ENCODE measurements around the gene MRPL36.

MRPL36 gene

GRCh38 chr5:1840071-1840547 lies 40.5 kb upstream of the MRPL36 start:
- no peak overlapping the region for H3K4me3 ChIP-seq (ENCODE audit: insufficient read depth, low read depth, low read length)
- no peaks in the 10 kb centered on the region for H3K36me3 ChIP-seq (ENCODE audit: control insufficient read depth, insufficient read depth, low read length)
- no peak overlapping the region for H3K27ac ChIP-seq (ENCODE audit: insufficient read depth, low read depth, low read length, poor library complexity, severe bottlenecking)
- H3K9me3 ChIP-seq (ENCODE audit: control insufficient read depth, low read length): no peaks in the 10 kb centered on the region
- H3K27me3 ChIP-seq (ENCODE audit: control insufficient read depth, insufficient read depth, low read length, poor library complexity, severe bottlenecking): no peaks in the 10 kb centered on the region
- peaks cover 10% of the 10 kb centered on the region for H3K4me1 ChIP-seq (ENCODE audit: control insufficient read depth, insufficient read depth, low read length)
- 91 to 92% methylated on average over 20 of the region's 20 CpGs for WGBS, 2 experiments

DNA sequence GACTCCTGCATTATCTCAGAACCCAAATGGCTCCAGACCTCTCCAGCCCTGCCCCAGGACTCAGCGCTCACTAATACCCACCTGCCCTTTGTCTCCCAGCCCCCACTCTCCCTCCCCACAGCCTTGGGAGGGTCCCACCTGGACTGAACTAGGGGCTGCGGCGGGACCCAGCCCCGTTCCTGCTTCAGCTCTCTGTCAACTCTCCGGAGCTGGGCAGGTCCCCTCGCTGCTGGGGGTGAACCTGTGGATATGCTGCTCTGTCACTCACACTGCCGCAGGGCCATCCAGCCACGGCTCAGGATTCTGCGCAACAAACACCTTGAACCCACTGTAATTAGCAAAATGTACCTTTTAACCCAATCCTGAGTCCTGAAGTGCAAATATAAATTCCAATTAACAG lies 38.4 kb upstream of the MRPL36 start:
- Histone ChIP-seq H3K36me3 (ENCODE audit: control insufficient read depth, insufficient read depth, low read length) (no peaks in the 10 kb centered on the region), H3K4me3 (ENCODE audit: insufficient read depth, low read depth, low read length) (no peak overlapping the region), H3K9me3 (ENCODE audit: control insufficient read depth, low read length) (no peaks in the 10 kb centered on the region), H3K27me3 (ENCODE audit: control insufficient read depth, insufficient read depth, low read length, poor library complexity, severe bottlenecking) (no peaks in the 10 kb centered on the region), H3K4me1 (ENCODE audit: control insufficient read depth, insufficient read depth, low read length) (peaks cover 24% of the 10 kb centered on the region), H3K27ac (ENCODE audit: insufficient read depth, low read depth, low read length, poor library complexity, severe bottlenecking) (no peak overlapping the region)
- WGBS, 2 experiments: 83% methylated on average over 9 of the region's 9 CpGs

GRCh38 chr5:1836891-1837880 lies 37.5 kb upstream of the MRPL36 start:
- H3K27me3 ChIP-seq (ENCODE audit: control insufficient read depth, insufficient read depth, low read length, poor library complexity, severe bottlenecking): no peaks in the 10 kb centered on the region
- H3K9me3 ChIP-seq (ENCODE audit: control insufficient read depth, low read length): no peaks in the 10 kb centered on the region
- H3K27ac ChIP-seq (ENCODE audit: insufficient read depth, low read depth, low read length, poor library complexity, severe bottlenecking): no peak overlapping the region
- no peaks in the 10 kb centered on the region for H3K36me3 ChIP-seq (ENCODE audit: control insufficient read depth, insufficient read depth, low read length)
- WGBS, 2 experiments: 87 to 88% methylated on average over 32 of the region's 32 CpGs
- peaks cover 28% of the 10 kb centered on the region for H3K4me1 ChIP-seq (ENCODE audit: control insufficient read depth, insufficient read depth, low read length)
- no peak overlapping the region for H3K4me3 ChIP-seq (ENCODE audit: insufficient read depth, low read depth, low read length)

DNA sequence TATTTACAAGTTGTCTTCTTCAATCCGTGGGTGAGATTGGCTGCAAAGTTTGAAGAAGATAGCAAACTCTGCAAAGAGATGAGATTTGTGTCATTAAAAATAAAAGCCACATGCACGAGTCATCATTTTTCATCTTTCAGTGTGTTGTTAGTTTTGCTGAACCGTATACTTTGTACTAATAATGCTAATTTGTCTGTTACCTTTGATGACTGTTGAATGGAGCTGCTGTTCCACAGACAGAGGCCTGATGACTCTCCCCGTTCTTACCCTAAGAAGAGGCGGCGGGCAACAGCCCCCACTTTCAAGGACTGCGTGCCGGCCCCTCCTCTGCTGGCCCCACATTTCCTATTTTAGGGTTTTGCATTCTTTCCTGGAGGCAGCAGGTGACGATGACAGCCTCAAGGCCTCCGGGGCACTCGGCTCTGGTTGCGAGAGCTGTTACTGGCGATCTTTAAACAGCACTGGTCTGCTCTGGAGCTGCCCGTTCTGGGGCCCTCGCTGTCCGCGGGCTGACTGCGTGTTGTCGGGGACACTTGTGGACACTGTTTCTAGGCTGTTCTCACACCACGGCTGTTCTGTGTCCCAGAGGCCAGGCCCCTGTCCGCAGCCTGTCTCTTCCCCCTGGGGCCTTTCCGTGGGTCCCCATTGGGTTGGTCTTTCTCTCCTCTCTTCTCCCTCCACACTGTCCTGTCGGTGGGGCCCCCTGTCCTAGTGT lies 36.7 kb upstream of the MRPL36 start:
- H3K4me1 ChIP-seq (ENCODE audit: control insufficient read depth, insufficient read depth, low read length): peaks cover 34% of the 10 kb centered on the region
- H3K4me3 ChIP-seq (ENCODE audit: insufficient read depth, low read depth, low read length): no peak overlapping the region
- no peaks in the 10 kb centered on the region for H3K27me3 ChIP-seq (ENCODE audit: control insufficient read depth, insufficient read depth, low read length, poor library complexity, severe bottlenecking)
- H3K9me3 ChIP-seq (ENCODE audit: control insufficient read depth, low read length): no peaks in the 10 kb centered on the region
- H3K27ac ChIP-seq (ENCODE audit: insufficient read depth, low read depth, low read length, poor library complexity, severe bottlenecking): no peak overlapping the region
- no peaks in the 10 kb centered on the region for H3K36me3 ChIP-seq (ENCODE audit: control insufficient read depth, insufficient read depth, low read length)
- 83 to 86% methylated on average over 22 to 23 of the region's 23 CpGs for WGBS, 2 experiments

DNA sequence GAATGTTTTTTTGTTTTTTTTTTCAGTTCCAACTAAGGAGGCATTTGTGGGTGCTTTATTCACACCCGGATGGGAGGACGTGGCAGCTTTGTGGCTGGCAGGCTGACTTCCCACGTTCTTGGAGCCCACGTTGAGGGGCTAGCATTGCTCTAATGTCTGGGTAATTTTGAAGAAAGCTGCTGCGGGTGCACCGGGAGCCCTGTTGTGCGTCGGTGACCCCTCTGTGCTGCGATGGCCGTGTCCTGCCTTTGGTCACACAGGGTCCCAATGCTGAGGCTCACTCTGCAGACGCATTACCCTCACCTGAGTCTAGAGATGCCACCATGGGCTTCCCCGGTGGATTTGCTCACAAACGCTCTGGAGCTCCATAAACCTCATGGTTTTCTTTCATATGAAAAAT lies 35.8 kb upstream of the MRPL36 start:
- no peaks in the 10 kb centered on the region for H3K36me3 ChIP-seq (ENCODE audit: control insufficient read depth, insufficient read depth, low read length)
- 90 to 92% methylated on average over 13 of the region's 13 CpGs for WGBS, 2 experiments
- H3K27me3 ChIP-seq (ENCODE audit: control insufficient read depth, insufficient read depth, low read length, poor library complexity, severe bottlenecking): no peaks in the 10 kb centered on the region
- H3K4me1 ChIP-seq (ENCODE audit: control insufficient read depth, insufficient read depth, low read length): peaks cover 32% of the 10 kb centered on the region
- no peaks in the 10 kb centered on the region for H3K9me3 ChIP-seq (ENCODE audit: control insufficient read depth, low read length)
- no peak overlapping the region for H3K27ac ChIP-seq (ENCODE audit: insufficient read depth, low read depth, low read length, poor library complexity, severe bottlenecking)
- H3K4me3 ChIP-seq (ENCODE audit: insufficient read depth, low read depth, low read length): no peak overlapping the region

DNA sequence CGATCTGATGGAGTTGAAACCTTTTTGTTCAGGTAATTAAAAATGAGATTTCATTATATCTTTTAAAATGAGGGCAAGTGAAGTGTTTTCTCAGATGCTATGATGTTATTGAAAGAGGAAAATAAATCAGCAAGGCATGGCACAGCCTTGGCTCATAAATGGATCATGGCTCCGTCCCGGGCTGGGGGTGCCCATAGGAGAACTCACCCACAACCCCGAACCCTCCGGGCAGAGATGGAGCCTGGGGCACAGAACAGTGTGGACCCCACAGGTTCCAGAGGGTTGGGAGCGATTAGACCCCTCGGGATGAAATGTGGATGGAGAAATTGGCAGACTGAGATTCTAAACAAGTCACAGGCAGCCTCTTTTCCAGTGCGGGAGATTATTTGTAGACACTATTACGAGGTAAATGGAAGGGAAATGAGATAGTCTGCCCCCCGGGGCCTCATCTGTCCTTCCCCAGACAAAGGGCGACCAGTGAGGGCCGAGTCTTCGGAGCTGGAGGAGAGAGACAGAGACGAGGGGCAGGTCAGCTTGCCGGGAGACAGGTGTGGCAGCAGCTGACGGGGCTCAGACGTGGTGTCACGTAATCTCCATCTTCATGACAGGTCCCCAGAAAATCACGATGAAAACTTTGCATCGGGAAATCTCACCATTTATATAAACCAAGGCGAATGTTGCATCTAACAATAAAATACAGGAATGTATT lies 35.2 kb upstream of the MRPL36 start:
- 62% methylated on average over 21 of the region's 21 CpGs for WGBS, 2 experiments
- H3K9me3 ChIP-seq (ENCODE audit: control insufficient read depth, low read length): no peaks in the 10 kb centered on the region
- H3K27ac ChIP-seq (ENCODE audit: insufficient read depth, low read depth, low read length, poor library complexity, severe bottlenecking): no peak overlapping the region

DNA sequence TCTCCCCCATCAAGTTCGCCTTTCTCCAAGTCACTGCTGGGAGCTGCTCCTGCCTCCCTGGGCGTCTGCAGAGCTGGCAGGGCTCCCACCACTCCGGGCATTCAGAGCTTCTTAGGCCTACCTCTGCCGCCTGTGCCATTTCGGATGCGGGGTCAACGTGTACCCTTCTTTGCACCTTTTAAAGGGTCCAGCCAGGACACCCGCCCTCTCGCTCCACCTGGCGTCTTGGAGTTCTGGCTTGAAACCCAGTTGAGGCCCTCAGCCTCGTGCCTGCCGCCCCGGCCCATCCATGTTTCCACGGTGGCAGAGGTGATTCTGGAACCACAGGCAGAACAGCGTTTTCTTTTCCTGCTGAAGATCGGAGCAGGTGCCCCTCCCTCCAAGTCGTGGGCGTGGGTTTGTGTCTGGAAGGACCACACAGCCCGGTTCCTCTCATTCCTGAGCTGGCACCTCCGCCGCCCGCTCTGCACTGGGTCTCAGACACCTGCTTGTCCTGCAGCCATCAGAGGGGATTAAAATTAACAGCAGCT lies 34.5 kb upstream of the MRPL36 start:
- Histone ChIP-seq H3K4me1 (ENCODE audit: control insufficient read depth, insufficient read depth, low read length) (peaks cover 32% of the 10 kb centered on the region), H3K36me3 (ENCODE audit: control insufficient read depth, insufficient read depth, low read length) (no peaks in the 10 kb centered on the region), H3K9me3 (ENCODE audit: control insufficient read depth, low read length) (no peaks in the 10 kb centered on the region), H3K27me3 (ENCODE audit: control insufficient read depth, insufficient read depth, low read length, poor library complexity, severe bottlenecking) (no peaks in the 10 kb centered on the region), H3K4me3 (ENCODE audit: insufficient read depth, low read depth, low read length) (no peak overlapping the region), H3K27ac (ENCODE audit: insufficient read depth, low read depth, low read length, poor library complexity, severe bottlenecking) (no peak overlapping the region)
- WGBS, 2 experiments: 81 to 83% methylated on average over 22 of the region's 22 CpGs

More for the DNA sequence above, 35.2 kb upstream of the MRPL36 start:
- H3K4me1 ChIP-seq (ENCODE audit: control insufficient read depth, insufficient read depth, low read length): peaks cover 32% of the 10 kb centered on the region
- no peaks in the 10 kb centered on the region for H3K36me3 ChIP-seq (ENCODE audit: control insufficient read depth, insufficient read depth, low read length)
- no peaks in the 10 kb centered on the region for H3K27me3 ChIP-seq (ENCODE audit: control insufficient read depth, insufficient read depth, low read length, poor library complexity, severe bottlenecking)
- H3K4me3 ChIP-seq (ENCODE audit: insufficient read depth, low read depth, low read length): no peak overlapping the region

GRCh38 chr5:1833264-1834021 lies 33.8 kb upstream of the MRPL36 start:
- H3K4me3 ChIP-seq (ENCODE audit: insufficient read depth, low read depth, low read length): no peak overlapping the region

DNA sequence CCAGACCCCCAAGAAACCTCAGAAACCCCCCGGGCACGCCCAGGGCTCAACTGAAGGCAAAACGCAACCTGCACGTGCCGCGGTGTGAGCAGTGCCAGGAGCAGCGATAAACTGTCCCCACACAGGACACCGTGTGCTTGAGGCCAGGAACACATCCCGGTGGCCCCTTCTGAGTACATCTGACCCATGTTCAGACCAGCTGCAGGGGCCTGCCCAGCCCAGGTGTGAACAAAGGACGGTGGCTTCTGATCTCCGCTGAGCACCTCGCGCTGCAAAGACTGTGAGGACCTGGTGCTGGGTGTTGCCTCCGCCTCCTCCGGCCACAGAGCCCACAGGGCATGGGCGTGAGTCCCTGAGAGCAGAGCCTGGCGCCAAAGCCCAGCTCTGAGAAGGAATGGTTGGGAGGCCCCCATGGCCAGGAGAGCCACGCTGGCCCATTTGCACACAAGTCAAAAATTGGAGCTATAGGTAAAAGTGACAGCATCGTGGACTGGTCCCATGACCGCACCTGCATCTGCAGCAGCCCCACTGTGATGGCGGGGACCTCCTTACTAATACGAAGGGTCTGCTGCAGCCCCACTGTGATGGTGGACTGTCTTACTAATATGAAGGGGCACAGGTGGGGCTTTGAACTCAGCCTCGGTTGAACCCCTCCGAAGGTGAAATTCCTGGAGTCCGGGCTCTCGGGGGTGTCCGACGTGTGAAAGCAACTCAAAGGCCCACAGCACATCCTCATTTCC lies 33.0 kb upstream of the MRPL36 start:
- Histone ChIP-seq H3K4me1 (ENCODE audit: control insufficient read depth, insufficient read depth, low read length) (peaks cover 32% of the 10 kb centered on the region), H3K27ac (ENCODE audit: insufficient read depth, low read depth, low read length, poor library complexity, severe bottlenecking) (no peak overlapping the region), H3K4me3 (ENCODE audit: insufficient read depth, low read depth, low read length) (no peak overlapping the region), H3K27me3 (ENCODE audit: control insufficient read depth, insufficient read depth, low read length, poor library complexity, severe bottlenecking) (no peaks in the 10 kb centered on the region), H3K36me3 (ENCODE audit: control insufficient read depth, insufficient read depth, low read length) (no peaks in the 10 kb centered on the region), H3K9me3 (ENCODE audit: control insufficient read depth, low read length) (no peaks in the 10 kb centered on the region)
- 95% methylated on average over 28 of the region's 28 CpGs for WGBS, 2 experiments

More at GRCh38 chr5:1833264-1834021, 33.8 kb upstream of the MRPL36 start:
- 94 to 96% methylated on average over 16 of the region's 16 CpGs for WGBS, 2 experiments
- no peak overlapping the region for H3K27ac ChIP-seq (ENCODE audit: insufficient read depth, low read depth, low read length, poor library complexity, severe bottlenecking)
- H3K27me3 ChIP-seq (ENCODE audit: control insufficient read depth, insufficient read depth, low read length, poor library complexity, severe bottlenecking): no peaks in the 10 kb centered on the region
- H3K4me1 ChIP-seq (ENCODE audit: control insufficient read depth, insufficient read depth, low read length): peaks cover 32% of the 10 kb centered on the region
- no peaks in the 10 kb centered on the region for H3K36me3 ChIP-seq (ENCODE audit: control insufficient read depth, insufficient read depth, low read length)
- H3K9me3 ChIP-seq (ENCODE audit: control insufficient read depth, low read length): no peaks in the 10 kb centered on the region

Measured in ectodermal cell (in vitro differentiated cells).